K562 (cell line): ENCODE measurements around the gene ADGRB2. TPM values are rescaled to one million over a fixed set of nuclear protein-coding genes. Genes with fewer than 3 reads are reported as not detected.

Experiments used
- CTBP1 ChIP-seq: fragments of 450-650 bp; IDR thresholded peaks from 2 replicates; pipeline ENCODE4 v1.6.1; 2016; ENCODE audit warnings: borderline replicate concordance
- DDX20 ChIP-seq: fragments of 450-650 bp; IDR thresholded peaks from 2 replicates; pipeline ENCODE4 v1.6.1; 2016; ENCODE audit warnings: missing genetic modification characterization, low read depth, mild to moderate bottlenecking, missing compliant biosample characterization, moderate library complexity
- EZH2 ChIP-seq: IDR thresholded peaks from 2 replicates; pipeline ENCODE4 v1.6.1; 2012; ENCODE audit warnings: low read depth, mild to moderate bottlenecking, inconsistent platforms, low read length, borderline replicate concordance
- IRF2 ChIP-seq: sonication (generic); formaldehyde crosslinking; IDR thresholded peaks from 2 replicates; pipeline ENCODE4 v1.8.1; 2022; ENCODE audit warnings: mild to moderate bottlenecking, missing genetic modification reagents
- NRF1 ChIP-seq, 2 experiments: fragments of 450-650 bp; IDR thresholded peaks in 1 of 2; conservative IDR thresholded peaks in 1 of 2; 2 replicates each; pipeline ENCODE4 v1.6.1; 2014; ENCODE audit warnings: mild to moderate bottlenecking in 2 of 2
- PPARD ChIP-seq: fragments of 250-450 bp; sonication (Bioruptor Pico); IDR thresholded peaks from 2 replicates; pipeline ENCODE4 v1.8.0; 2022; ENCODE audit warnings: inconsistent platforms, mild to moderate bottlenecking, moderate library complexity
- ZC3H4 ChIP-seq: sonication (generic); formaldehyde crosslinking; IDR thresholded peaks from 2 replicates; pipeline ENCODE4 v1.9.0; 2021; ENCODE audit warnings: missing genetic modification reagents, borderline replicate concordance
- ZFP91 ChIP-seq: sonication (generic); formaldehyde crosslinking; IDR thresholded peaks from 2 replicates; pipeline ENCODE4 v1.8.0; 2022; ENCODE audit warnings: mild to moderate bottlenecking, missing genetic modification reagents
- polyA plus RNA-seq, 8 experiments: library from polyadenylated mRNA; depleted of rRNA in 4 of 8; stranded (reverse) in 5 of 8; unstranded in 3 of 8; fragments of >200 nt; fragmentation: Nextera tagmentation in 2 of 8; fragmentation: Illumina TruSeq in 1 of 8; extraction: Ambion mirVana in 2 of 8; extraction: Trizol in 1 of 8; gene quantifications; 2 replicates each; pipeline versions ENCODE4 v1.2.1 to v1.2.3, GENCODE V29; 2011 to 2014; ENCODE audit warnings: inconsistent platforms in 1 of 8, missing spikeins in 1 of 8
- total RNA-seq, 7 experiments: library from RNA; depleted of rRNA in 6 of 7; stranded (reverse); fragments of >200 nt in 6 of 7; fragmentation: Illumina TruSeq in 2 of 7; extraction: Trizol in 2 of 7; gene quantifications; 2 replicates each; pipeline versions ENCODE4 v1.2.1 to v1.2.3, GENCODE V29; 2011 to 2021; ENCODE audit warnings: low replicate concordance in 1 of 7
- TF ChIP-seq, protein P1 (sequence below): sonication (generic); formaldehyde crosslinking; IDR thresholded peaks from 2 replicates; pipeline ENCODE4 v1.9.0; 2022; ENCODE audit warnings: mild to moderate bottlenecking, missing genetic modification reagents
- TF ChIP-seq, protein P2 (sequence below): fragments of 150-350 bp; conservative IDR thresholded peaks from 2 replicates; pipeline ENCODE4 v1.6.1; 2014; ENCODE audit warnings: low read length
- TF ChIP-seq, protein P3 (sequence below), 2 experiments: fragments of 450-650 bp; IDR thresholded peaks; 2 replicates each; pipeline ENCODE4 v1.6.1; 2016; ENCODE audit warnings: mild to moderate bottlenecking in 2 of 2, borderline replicate concordance in 1 of 2, low read depth in 1 of 2, moderate library complexity in 1 of 2

The ADGRB2 gene
- total and polyA plus RNA-seq, 9 of the 15 experiments (the other 6 are each of a cell fraction or from before 2014, with no cell fraction given): 0.04 to 0.23 (median 0.20) TPM; not detected in 2

- TF ChIP-seq PPARD (CRISPR knock-in tag): no peak
- peak; percentile 66 for TF ChIP-seq IRF2 (CRISPR knock-in tag)
- TF ChIP-seq, protein P1, sequence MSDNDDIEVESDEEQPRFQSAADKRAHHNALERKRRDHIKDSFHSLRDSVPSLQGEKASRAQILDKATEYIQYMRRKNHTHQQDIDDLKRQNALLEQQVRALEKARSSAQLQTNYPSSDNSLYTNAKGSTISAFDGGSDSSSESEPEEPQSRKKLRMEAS (CRISPR knock-in tag): peak; percentile 43
- TF ChIP-seq EZH2: 0 out of 2 replicates have a peak, but pooled peaks have one; percentile 73
- peak; percentile 44; the same call in 1 of the 2 replicates for TF ChIP-seq ZFP91
- no peak for TF ChIP-seq DDX20 (tag)
- TF ChIP-seq, protein P2, sequence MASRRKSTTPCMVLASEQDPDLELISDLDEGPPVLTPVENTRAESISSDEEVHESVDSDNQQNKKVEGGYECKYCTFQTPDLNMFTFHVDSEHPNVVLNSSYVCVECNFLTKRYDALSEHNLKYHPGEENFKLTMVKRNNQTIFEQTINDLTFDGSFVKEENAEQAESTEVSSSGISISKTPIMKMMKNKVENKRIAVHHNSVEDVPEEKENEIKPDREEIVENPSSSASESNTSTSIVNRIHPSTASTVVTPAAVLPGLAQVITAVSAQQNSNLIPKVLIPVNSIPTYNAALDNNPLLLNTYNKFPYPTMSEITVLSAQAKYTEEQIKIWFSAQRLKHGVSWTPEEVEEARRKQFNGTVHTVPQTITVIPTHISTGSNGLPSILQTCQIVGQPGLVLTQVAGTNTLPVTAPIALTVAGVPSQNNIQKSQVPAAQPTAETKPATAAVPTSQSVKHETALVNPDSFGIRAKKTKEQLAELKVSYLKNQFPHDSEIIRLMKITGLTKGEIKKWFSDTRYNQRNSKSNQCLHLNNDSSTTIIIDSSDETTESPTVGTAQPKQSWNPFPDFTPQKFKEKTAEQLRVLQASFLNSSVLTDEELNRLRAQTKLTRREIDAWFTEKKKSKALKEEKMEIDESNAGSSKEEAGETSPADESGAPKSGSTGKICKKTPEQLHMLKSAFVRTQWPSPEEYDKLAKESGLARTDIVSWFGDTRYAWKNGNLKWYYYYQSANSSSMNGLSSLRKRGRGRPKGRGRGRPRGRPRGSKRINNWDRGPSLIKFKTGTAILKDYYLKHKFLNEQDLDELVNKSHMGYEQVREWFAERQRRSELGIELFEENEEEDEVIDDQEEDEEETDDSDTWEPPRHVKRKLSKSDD: no peak
- TF ChIP-seq NRF1 (conservative IDR thresholded peaks at IDR 0.05 in 1 of 2, IDR thresholded peaks at IDR 0.05 in 1 of 2): peak in 1 of 2 experiments; percentile 31; a peak in 2 of 4 replicates
- TF ChIP-seq CTBP1: 0 out of 2 replicates have a peak, but pooled peaks have one; percentile 10
- TF ChIP-seq ZC3H4: peak; percentile 63; the same call in 1 of the 2 replicates
- TF ChIP-seq, protein P3, sequence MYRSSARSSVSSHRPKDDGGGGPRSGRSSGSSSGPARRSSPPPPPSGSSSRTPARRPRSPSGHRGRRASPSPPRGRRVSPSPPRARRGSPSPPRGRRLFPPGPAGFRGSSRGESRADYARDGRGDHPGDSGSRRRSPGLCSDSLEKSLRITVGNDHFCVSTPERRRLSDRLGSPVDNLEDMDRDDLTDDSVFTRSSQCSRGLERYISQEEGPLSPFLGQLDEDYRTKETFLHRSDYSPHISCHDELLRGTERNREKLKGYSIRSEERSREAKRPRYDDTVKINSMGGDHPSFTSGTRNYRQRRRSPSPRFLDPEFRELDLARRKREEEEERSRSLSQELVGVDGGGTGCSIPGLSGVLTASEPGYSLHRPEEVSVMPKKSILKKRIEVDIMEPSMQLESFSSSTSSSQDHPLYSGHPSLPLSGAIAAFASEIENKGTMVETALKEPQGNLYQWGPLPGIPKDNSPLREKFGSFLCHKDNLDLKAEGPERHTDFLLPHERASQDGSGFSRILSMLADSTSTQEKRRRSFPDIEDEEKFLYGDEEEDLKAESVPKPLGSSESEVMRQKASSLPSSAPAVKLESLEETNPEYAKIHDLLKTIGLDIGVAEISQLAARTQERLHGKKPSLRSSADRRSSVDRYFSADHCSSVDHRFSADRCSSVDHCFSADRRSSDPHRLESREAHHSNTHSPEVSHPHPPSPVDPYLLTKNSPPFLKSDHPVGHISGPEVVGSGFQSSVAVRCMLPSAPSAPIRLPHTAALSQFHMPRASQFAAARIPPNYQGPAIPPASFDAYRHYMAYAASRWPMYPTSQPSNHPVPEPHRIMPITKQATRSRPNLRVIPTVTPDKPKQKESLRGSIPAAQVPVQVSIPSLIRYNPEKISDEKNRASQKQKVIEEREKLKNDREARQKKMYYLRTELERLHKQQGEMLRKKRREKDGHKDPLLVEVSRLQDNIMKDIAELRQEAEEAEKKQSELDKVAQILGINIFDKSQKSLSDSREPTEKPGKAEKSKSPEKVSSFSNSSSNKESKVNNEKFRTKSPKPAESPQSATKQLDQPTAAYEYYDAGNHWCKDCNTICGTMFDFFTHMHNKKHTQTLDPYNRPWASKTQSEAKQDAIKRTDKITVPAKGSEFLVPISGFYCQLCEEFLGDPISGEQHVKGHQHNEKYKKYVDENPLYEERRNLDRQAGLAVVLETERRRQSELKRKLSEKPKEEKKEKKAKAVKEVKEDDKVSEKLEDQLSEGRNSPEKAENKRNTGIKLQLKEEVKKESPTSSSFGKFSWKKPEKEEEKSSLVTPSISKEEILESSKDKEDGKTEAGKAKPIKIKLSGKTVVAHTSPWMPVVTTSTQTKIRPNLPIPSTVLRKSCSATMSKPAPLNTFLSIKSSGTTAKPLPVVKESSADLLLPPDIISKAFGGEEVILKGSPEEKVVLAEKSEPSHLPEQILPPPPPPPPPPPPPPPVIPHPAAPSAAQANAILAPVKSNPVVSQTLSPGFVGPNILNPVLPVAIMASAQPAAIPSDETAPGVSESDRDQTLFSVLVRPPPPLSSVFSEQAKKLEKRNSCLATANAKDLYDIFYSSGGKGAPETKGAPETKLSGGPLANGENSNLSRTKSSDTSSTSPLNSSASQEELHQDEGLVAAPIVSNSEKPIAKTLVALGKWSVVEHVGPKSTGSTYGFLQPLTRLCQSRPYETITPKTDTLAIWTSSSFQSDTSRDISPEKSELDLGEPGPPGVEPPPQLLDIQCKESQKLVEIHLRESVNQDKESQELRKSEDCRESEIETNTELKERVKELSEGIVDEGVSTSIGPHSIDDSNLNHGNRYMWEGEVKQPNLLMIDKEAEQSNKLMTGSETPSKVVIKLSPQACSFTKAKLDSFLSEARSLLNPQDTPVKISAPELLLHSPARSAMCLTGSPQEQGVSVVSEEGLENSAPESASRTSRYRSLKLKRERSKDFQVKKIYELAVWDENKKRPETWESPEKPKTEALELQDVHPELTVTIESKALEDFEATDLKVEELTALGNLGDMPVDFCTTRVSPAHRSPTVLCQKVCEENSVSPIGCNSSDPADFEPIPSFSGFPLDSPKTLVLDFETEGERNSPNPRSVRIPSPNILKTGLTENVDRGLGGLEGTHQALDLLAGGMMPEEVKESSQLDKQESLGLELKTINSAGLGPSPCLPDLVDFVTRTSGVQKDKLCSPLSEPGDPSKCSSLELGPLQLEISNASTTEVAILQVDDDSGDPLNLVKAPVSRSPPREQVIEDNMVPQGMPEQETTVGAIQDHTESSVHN (IDR thresholded peaks at IDR 0.05; ENCODE audit: borderline replicate concordance in 1 of 2, low read depth in 1 of 2): no peak
Observed at GRCh38 chr1:31764312-31765040, at the start of gene ADGRB2 (continued).
